ENCODE data around the gene CDC42EP5.

The CDC42EP5 gene

DNA sequence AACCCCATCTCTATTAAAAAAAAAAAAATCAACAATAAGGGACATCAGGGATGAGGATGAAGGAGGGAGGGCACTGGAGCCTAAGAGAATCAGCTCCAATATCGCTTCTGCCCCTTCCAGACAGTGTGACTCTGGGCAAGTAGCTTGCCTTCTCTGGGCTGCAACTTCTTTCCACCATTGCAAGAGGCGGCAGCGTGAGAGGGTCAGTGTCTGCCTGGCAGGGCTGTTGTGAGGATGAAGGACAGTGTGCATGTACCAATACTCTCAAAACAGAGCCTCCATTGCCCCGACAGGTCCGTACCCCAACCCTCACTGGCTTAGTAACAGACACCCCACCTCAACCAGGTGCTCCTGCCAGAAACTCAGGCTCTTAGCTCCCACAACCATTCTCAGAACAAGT lies 39.4 kb downstream of the CDC42EP5 start:
- TF ChIP-seq ZNF274 (IDR thresholded peaks at IDR 0.05; ENCODE audit: low read depth, low read length): no peak
- no peak overlapping the region for H3K4me3 ChIP-seq (ENCODE audit: low read length)

DNA sequence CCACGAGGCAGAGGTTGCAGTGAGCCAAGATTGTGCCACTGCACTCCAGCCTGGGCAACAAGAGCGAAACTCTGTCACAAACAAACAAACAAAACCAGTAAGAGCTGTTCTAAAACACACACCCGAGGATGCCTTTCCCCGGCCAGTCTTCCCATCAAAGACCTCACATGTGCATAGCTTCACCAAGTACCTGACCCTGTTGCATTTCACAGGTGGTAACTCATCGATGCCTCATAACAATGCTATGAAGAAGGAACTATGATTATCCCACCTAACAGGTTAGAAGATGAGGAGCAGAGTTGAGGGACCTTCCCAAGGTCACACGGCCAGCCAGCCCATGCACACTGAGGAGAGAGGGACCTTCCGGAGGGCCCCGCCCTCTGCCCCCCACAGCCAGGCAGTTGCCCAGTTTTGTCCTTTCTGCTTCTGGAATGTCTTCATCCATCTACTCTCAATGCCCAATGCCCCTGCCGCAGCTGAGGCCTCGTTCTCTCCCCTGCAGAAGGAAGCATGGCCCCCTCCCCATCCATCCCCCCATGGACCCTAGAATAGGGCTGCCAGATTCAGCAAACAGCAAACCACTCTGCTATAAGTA lies 40.9 kb downstream of the CDC42EP5 start:
- H3K4me3 ChIP-seq (ENCODE audit: low read length): no peak overlapping the region
- no peak for TF ChIP-seq ZNF274 (IDR thresholded peaks at IDR 0.05; ENCODE audit: low read depth, low read length)

DNA sequence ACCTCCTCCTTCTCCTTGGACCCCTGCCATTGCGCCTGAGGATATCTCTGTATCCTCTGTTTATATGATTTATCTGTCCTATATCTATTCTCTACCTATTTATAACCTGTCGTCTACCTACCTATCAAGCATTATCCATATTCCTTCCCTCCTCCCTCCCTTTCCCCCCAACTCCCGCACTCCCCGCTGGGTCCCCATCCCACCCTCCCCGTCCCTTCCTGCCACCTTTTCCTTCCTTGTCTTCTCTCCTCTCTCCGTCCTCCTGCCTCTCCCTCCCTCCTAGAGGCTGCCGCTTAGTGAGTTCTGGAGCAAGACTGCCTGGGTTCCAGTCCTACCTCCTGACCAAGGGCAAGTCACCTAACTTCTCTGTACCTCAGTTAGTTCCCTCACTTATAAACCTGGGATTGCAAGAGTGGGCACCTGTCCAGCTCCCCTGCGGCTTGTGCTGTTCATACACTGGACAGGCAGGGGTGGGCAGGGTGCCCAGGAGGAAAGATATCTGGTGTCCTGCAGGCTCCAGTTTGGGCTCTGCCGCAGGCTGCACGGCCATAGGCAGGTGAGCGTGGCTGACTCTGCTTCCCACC lies 41.7 kb downstream of the CDC42EP5 start:
- no peak for TF ChIP-seq ZNF274 (IDR thresholded peaks at IDR 0.05; ENCODE audit: low read depth, low read length)
- no peak overlapping the region for H3K4me3 ChIP-seq (ENCODE audit: low read length)

- TF ChIP-seq ZNF274 (IDR thresholded peaks at IDR 0.05; ENCODE audit: low read depth, low read length): no peak
- no peak overlapping the region for H3K4me3 ChIP-seq (ENCODE audit: low read length)
These were observed 42.5 kb downstream of the CDC42EP5 start for GRCh38 chr19:54430306-54431254.

GRCh38 chr19:54429545-54430227 lies 43.4 kb downstream of the CDC42EP5 start:
- TF ChIP-seq ZNF274 (IDR thresholded peaks at IDR 0.05; ENCODE audit: low read depth, low read length): no peak
- H3K4me3 ChIP-seq (ENCODE audit: low read length): no peak overlapping the region

- H3K4me3 ChIP-seq (ENCODE audit: low read length): no peak overlapping the region
- no peak for TF ChIP-seq ZNF274 (IDR thresholded peaks at IDR 0.05; ENCODE audit: low read depth, low read length)
These were observed 44.0 kb downstream of the CDC42EP5 start for GRCh38 chr19:54429176-54429495.

DNA sequence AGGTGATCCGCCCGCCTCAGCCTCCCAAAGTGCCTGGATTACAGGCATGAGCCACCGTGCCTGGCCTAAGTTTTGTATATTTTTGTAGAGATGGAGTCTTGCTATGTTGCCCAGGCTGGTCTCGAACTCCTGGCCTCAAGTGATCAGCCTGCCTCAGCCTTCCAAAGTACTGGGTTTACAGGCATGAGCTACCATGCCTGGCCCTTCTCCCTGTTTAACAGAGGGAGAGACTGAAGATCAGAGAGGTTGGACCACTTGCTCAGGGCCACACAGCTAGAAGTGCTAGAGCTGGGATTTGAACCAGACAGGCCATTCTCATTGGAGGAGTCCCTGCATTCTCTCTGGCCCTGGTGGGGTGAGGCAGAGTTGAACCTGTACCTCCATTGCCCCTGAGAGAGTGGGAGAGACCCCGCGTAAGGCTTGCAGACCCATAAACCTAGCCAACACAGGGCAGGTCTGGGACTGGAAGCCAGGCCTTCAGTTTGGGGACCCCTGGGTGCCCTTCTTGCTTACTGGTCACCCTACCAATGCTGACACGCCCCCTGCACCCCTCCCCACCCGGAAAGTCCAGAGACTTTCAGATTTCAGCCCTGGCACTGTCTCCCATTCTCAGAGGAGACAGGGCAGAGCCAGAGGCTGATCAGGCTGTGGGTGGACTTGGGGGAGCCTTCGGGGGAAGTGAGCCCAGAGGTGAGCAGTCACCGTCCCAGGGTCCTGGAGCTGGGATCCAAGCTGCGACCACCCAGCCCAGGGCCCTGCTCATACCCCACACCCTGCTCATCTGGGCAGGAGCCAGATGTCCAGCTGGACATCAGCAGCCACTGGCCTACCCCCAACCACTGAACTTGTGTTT lies 44.5 kb downstream of the CDC42EP5 start:
- no peak overlapping the region for H3K4me3 ChIP-seq (ENCODE audit: low read length)
- TF ChIP-seq ZNF274 (IDR thresholded peaks at IDR 0.05; ENCODE audit: low read depth, low read length): no peak

DNA sequence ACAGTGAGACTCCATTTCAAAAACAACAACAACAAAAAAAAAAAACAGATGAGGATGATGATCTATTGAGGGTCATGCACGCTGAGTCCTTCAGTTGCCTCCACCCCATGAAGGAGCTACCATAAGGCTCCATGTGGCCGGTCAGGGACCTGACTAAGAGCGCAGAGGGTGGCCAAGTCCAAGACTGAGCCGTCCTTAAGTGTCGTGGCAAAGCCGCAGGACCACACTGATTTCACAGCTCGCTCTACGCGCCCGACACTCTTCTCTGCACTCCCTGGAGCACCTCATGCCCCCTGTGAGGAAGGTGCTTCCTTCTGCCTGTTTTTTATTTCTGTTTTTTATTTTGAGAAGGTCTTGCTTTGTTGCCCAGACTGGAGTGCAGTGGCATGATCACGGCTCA lies 45.5 kb downstream of the CDC42EP5 start:
- no peak for TF ChIP-seq ZNF274 (IDR thresholded peaks at IDR 0.05; ENCODE audit: low read depth, low read length)
- H3K4me3 ChIP-seq (ENCODE audit: low read length): no peak overlapping the region

- H3K4me3 ChIP-seq (ENCODE audit: low read length): no peak overlapping the region
- no peak for TF ChIP-seq ZNF274 (IDR thresholded peaks at IDR 0.05; ENCODE audit: low read depth, low read length)
These were observed 46.7 kb downstream of the CDC42EP5 start for GRCh38 chr19:54426291-54426931.

DNA sequence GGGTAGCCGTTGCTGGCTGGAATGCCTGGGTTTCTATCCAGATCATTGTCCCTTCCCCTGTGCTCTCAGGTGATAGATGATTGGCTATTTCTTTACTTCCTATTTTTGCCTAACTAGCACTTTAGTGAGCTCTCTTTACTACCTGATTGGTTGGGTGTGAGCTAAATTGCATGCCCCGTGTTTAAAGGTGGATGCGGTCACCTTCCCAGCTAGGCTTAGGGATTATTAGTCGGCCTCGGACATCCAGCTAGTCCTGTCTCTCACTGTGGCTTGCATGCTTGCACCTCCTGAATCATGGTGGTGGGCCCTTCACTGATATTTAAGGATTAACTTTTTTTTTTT lies 47.7 kb downstream of the CDC42EP5 start:
- no peak overlapping the region for H3K4me3 ChIP-seq (ENCODE audit: low read length)
- no peak for TF ChIP-seq ZNF274 (IDR thresholded peaks at IDR 0.05; ENCODE audit: low read depth, low read length)

- no peak overlapping the region for H3K4me3 ChIP-seq (ENCODE audit: low read length)
- no peak for TF ChIP-seq ZNF274 (IDR thresholded peaks at IDR 0.05; ENCODE audit: low read depth, low read length)
These were observed 48.3 kb downstream of the CDC42EP5 start for GRCh38 chr19:54424660-54425381.

DNA sequence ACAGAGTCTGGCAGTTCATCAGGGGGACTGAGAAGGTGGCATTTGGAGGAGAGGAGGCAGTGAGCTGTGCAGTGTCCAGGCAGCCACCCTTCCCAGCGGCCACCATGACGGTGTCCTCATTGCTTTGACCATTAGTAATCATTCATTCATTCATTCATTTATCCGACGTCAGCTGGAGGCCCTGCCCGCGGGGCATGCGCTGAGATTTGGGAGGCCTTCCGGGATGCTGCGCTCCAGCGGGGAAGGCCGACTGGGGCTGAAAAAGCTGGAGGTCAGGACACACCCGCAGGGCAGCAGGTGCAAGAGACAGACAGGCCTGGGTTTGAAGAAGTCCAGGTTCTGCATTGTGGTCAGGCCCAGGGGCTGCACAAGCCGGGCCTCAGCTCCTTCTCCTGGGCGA lies 48.9 kb downstream of the CDC42EP5 start:
- H3K4me3 ChIP-seq (ENCODE audit: low read length): no peak overlapping the region

DNA sequence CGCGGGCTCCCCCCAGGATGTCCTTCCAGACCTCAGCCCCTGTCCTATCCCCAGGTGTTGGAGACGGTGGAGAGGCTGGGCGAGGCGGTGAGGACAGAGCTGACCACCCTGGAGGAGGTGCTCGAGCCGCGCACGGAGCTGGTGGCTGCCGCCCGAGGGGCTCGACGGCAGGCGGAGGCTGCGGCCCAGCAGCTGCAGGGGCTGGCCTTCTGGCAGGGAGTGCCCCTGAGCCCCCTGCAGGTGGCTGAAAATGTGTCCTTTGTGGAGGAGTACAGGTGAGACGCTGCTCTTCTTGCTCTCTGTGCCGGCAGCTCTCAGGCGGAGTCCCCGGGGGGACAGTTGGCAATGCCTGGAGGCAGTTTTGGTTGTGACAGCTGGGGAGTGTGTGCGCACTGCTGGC lies 51.0 kb downstream of the CDC42EP5 start:
- TF ChIP-seq ZNF274 (IDR thresholded peaks at IDR 0.05; ENCODE audit: low read depth, low read length): no peak
- no peak overlapping the region for H3K4me3 ChIP-seq (ENCODE audit: low read length)

More for the DNA sequence above, 48.9 kb downstream of the CDC42EP5 start:
- no peak for TF ChIP-seq ZNF274 (IDR thresholded peaks at IDR 0.05; ENCODE audit: low read depth, low read length)

Data from GM08714 (cell line).